Stimulated activated CD4-positive, alpha-beta T cell treated with anti-CD3 and anti-CD28 coated beads, Interleukin-1b, Interleukin-23, amount 100 ng/mL, for 24 hours (primary cell): ENCODE results near the gene PMEPA1.

Experiments used
- DNase-seq, 4 experiments: peaks; one replicate each; pipeline ENCODE4 v3.0.0-alpha.2; 2020; ENCODE audit warnings: low read depth in 4 of 4, low spot score in 1 of 4

PMEPA1 gene

GRCh38 chr20:57737349-57737748, 27.5 kb upstream of the PMEPA1 start:
- DNase-seq: no peak

DNA sequence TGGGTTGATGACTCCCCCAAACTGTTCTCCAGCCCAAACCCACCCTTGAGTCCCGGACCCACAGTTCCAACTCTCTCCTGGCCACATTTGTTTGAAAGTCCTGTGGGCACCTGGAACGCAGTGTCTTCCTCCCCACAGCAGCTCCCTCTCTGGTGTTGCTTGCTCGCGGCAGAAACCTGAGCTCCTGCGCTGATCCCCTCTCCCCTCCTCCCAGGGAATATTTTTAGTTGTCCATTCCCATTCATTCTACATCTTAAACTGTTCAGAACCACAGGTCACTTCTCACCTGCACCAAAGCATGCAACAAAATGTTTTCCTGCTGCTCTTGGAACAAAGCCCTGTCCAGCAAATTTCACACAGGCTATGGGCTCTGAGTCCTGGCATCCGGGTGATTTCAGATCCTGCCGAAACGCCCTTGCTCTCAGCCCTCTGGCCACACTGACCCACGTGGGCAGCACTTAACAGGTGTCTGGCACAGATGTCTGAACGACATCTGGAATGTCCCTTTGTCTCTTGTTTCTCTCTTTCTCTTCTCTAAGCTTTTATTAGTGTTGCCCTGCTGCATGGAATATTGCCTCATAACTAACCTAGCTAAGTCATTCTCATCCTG, 27.0 kb upstream of the PMEPA1 start:
- DNase-seq: no peak

GRCh38 chr20:57735831-57736737, 26.3 kb upstream of the PMEPA1 start:
- no peak for DNase-seq

- DNase-seq: no peak
Measured at GRCh38 chr20:57734754-57735153, 24.9 kb upstream of the PMEPA1 start.

DNA sequence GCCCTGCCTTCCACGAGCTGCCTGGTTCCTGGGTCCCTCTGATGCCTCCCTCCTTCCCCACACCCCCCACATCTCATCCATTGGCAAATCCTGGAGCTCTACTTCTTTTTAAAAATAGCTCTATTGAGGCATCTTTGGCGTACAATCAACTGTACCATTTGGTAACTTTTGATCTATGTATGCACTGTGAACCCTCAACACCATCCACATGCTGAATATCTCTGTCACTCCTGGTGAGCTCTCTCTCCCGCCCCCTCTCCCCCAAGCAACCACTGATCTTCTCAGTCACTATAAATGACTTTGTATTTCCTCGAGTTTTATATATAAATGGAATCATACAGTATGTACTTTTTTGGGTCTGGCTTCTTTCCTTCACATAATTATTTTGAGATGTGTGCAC, 22.4 kb upstream of the PMEPA1 start:
- DNase-seq: no peak

GRCh38 chr20:57728762-57729161, 18.9 kb upstream of the PMEPA1 start:
- DNase-seq: no peak

DNA sequence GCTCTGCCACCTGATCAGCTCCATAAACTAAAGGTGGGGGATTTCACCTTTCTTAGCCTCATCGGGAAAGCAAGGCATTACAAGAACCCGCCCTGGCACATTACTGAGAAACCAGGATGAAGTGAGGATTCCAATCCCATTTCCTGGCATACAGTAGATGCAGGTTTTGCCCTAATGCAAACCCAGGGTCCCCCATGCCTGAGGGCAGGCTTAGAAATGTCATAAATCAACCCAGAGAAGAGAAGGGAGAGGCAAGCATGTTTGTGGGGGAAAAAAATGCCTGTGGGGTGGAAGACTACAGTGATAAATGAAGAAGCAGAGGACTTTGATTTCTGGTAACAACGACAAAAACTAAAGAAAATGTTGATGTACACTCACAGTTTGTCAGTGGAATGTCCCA, 18.0 kb upstream of the PMEPA1 start:
- DNase-seq: no peak

- DNase-seq: no peak
Measured at GRCh38 chr20:57725636-57726035, 15.8 kb upstream of the PMEPA1 start.

- DNase-seq: no peak
Measured at GRCh38 chr20:57724610-57725405, 15.0 kb upstream of the PMEPA1 start.

DNA sequence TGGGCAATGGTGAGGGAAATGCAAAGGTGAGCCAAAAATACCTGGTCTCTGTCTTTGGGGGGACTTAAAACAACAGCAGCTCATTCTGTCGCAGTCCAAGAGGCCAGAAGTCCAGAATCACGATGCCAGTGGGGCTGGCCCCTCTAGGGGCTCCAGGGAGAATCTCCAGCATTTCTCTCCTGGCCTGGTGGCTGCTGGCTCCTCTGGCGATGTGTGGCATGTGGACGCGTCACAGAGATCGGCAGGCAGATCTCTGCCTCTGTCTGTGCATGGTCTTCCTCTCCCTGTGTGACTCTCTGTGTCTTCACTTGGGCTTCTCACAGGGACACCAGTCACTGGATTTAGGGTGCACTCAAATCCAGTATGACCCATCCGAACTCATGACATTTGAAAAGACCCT, 14.0 kb upstream of the PMEPA1 start:
- no peak for DNase-seq

- no peak for DNase-seq
Measured at GRCh38 chr20:57719951-57720350, 10.1 kb upstream of the PMEPA1 start.

DNA sequence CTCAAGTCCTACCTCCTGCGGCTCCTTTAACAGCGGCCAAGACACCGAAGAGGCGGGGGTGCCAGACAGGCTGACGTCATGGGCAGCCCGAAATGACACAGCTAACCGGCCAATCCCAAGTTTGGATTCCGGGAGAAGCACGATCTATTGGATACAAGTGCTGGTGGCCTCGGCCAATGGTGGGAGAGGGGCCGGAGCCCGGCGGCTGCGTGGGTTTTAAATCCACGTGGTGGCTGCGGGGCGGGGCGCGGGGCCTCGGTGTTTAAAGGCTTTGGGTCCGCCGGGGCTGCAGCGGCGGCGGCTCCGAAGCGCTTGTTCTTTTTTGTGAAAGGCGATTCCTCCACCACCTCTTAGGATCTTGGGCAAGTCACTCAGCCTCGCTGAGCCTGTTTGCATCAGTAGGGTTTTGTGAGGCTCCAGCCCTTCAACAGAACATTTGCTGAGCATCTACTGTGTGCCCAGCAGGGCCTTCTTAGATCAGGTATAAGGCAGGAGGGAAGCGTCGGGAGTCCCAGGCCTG, 8.7 kb upstream of the PMEPA1 start:
- DNase-seq: peak; percentile 74 to 89 (median 82)

DNA sequence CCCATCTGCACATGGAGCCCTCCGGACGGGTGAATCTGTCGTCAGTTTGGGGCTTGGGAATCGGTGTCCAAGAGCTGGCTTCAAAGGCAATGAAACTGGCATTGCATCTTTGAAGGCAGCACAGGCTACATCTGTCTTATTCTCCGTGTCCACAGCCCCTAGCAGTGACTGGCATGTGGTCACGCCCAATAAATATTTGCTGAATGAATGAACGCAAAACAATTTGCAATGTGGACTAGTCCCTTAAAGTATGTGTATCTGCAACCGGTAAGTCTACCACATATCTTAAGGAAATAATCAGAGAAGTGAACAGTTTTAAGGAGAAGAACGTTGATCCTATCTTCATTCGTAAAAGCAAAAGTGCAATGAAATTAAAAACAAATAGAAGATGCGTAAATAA, 8.0 kb upstream of the PMEPA1 start:
- DNase-seq: no peak

DNA sequence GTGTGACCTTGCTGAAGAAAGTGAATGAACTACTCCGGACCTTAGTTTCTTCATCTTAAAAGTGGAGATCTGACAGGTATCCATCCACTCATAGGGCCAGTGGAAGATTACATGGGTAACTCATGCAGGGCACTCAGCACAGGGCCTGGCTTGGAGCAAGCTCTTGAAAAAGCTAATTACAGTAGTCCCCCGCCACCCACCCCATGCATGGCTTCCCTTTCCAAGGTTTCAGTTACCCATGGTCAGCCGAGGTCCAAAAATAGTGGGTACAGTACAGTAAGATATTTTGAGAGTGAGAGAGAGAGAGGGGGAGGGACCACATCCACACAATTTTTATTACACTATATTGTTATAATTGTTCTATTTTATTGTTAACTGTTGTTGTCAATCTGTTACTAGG, 7.1 kb upstream of the PMEPA1 start:
- DNase-seq: no peak

GRCh38 chr20:57716202-57716601, 6.4 kb upstream of the PMEPA1 start:
- no peak for DNase-seq

DNA sequence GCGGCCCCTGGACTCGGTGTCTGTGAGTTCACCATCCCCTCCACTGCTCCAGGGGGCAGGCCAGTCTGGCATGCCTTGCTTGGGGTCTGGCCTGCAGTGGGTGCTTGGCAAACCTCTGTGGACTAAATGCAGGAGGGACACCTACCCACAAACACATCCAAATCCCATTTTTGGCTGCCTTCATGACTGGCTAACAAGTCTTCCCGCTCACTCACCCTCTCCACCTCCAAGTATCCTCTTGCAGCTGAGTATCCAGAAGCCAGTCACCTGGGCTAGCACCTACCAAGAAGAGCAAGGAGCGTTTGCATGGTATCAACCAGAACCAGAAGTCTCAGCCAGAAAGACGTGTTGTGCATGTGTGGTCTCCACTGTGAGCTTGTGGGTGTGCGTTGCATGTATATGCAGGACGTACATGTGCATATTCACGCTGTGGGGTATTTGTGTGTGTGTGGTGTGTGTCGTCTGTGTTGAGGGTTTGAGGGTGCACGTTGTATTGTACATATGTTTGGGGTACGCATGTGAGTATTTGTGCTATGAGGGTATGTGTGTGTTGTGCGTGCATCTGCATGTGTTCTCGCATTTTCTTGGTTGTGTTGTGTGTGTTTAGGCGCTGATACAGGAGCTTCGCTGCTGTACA, 5.6 kb upstream of the PMEPA1 start:
- DNase-seq: no peak

- no peak for DNase-seq
Measured at GRCh38 chr20:57714409-57715267, 4.8 kb upstream of the PMEPA1 start.

DNA sequence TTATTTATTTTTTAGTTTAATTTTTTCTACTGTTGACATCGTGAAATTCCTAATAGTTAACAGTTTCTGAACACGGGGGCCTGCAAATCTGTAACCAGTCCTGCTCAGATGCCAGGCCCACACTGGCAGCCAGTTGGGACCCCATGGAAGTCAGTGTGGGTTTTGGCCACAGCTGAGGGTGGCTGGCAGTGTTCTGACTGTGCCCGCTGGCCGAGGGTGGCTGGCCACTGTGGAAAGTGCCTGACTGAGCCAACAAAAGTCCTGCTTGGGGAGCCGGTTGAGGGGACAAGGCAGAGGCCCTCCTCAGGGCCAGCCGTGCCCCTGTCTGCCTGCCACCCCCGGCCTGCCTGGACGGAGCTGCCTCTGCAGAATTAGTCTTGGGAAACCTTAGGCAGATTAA, 4.1 kb upstream of the PMEPA1 start:
- no peak for DNase-seq

GRCh38 chr20:57713505-57713903, 3.7 kb upstream of the PMEPA1 start:
- DNase-seq: no peak

GRCh38 chr20:57712851-57713504, 3.2 kb upstream of the PMEPA1 start:
- no peak for DNase-seq
